Astrocyte of the cerebellum (primary cell): ENCODE measurements around the gene ANGPTL1.
A peak's percentile ranks its signal among the peaks of the same experiment; 100 is the strongest.
"Not testable (repeated sequence)": the region's sequence is repeated elsewhere in the genome, so short reads cannot be mapped to it uniquely, and the experiment has no call there.

Source experiments
- DNase-seq: peaks from one replicate; pipeline ENCODE4 v3.0.0-alpha.2; 2011; ENCODE audit warnings: low read depth
- H3K4me3 ChIP-seq: 2 replicates; pipeline ENCODE4 v1.5.1; 2011; ENCODE audit warnings: mild to moderate bottlenecking, low read depth, low read length, moderate library complexity
- in situ Hi-C: cut with HindIII; loops from 2 replicates; pipeline ENCODE4 v1.10.0; 2017; ENCODE audit warnings: low sequenced_read_pairs
- TF ChIP-seq, protein P1 (sequence below): IDR thresholded peaks from 2 replicates; pipeline ENCODE4 v1.5.1; 2012; ENCODE audit warnings: low read length, low read depth, moderate library complexity, mild to moderate bottlenecking; ENCODE audit errors: missing control alignments

ANGPTL1 gene

GRCh38 chr1:178862864-178863263 is 8.0 kb downstream of the ANGPTL1 start:
- TF ChIP-seq, protein P1, sequence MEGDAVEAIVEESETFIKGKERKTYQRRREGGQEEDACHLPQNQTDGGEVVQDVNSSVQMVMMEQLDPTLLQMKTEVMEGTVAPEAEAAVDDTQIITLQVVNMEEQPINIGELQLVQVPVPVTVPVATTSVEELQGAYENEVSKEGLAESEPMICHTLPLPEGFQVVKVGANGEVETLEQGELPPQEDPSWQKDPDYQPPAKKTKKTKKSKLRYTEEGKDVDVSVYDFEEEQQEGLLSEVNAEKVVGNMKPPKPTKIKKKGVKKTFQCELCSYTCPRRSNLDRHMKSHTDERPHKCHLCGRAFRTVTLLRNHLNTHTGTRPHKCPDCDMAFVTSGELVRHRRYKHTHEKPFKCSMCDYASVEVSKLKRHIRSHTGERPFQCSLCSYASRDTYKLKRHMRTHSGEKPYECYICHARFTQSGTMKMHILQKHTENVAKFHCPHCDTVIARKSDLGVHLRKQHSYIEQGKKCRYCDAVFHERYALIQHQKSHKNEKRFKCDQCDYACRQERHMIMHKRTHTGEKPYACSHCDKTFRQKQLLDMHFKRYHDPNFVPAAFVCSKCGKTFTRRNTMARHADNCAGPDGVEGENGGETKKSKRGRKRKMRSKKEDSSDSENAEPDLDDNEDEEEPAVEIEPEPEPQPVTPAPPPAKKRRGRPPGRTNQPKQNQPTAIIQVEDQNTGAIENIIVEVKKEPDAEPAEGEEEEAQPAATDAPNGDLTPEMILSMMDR: no peak
- no peak overlapping the region for H3K4me3 ChIP-seq
- in situ Hi-C loops: no loop called here
- DNase-seq: no peak

DNA sequence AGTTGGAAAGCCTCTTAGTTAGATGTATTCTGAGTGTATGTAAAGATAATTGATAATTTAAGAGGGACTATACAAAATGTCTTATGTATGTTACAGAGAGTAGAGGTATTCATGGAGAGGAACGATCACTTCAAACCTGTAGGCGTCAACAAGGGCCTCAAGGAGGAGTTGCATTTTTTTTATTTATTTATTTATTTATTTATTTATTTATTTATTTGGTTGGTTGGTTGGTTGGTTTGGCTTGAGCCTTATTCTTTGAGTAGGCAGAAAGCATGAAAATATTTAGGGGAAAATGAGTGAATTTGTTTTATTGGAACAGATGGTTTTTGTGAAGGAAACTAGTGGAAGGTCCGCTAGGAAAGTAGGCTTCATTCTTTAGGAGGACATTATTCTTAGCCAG is 8.5 kb downstream of the ANGPTL1 start:
- in situ Hi-C loops: no loop called here
- TF ChIP-seq, protein P1: no peak

DNA sequence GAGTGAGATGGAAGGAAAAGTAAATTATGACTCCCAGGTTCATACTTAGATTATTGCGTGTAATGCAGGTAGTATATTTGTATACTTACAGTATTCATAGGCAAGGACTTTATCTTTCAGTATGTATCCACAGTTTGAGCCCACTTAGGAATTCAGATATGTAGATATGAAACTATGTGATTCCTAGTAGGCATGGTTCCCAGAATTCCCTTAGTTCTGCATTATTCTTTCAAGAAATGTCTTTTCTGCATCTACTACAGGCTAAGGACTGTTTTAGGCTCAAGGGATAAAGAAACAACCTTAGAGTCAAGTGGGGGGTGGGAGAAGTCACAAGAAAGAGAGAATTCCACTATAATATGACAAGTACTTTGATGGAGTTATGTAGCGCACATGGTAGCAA is 13.8 kb downstream of the ANGPTL1 start:
- no peak overlapping the region for H3K4me3 ChIP-seq
- in situ Hi-C loops: no loop called here
- no peak for DNase-seq
- TF ChIP-seq, protein P1: no peak

More for the DNA sequence above, 8.5 kb downstream of the ANGPTL1 start:
- no peak overlapping the region for H3K4me3 ChIP-seq
- DNase-seq: no peak

DNA sequence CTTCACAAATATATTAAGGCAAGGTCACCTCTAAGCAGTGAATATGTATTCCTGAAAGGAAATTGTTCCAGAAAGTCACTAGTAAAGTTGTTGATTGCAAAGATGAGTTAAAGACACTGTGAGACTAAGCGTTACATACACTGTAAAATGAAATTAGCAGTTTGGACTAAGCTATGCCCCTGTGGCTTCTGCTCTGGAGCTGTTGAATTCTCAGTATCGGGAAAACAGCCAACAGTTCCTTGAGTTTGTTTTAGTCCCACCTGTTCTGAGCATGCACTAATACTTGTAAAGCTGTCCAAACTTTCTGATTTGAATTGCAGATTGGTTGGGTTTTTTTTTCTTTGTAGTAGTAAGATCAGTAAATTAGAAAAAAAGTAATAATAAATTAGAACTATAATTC is 21.0 kb downstream of the ANGPTL1 start:
- TF ChIP-seq, protein P1: no peak
- H3K4me3 ChIP-seq: no peak overlapping the region
- DNase-seq: peak; percentile 40
- in situ Hi-C loops: no loop called here

- DNase-seq, H3K4me3 ChIP-seq, in situ Hi-C loops: not testable (repeated sequence)
These were observed 23.0 kb downstream of the ANGPTL1 start for GRCh38 chr1:178847919-178848318.

DNA sequence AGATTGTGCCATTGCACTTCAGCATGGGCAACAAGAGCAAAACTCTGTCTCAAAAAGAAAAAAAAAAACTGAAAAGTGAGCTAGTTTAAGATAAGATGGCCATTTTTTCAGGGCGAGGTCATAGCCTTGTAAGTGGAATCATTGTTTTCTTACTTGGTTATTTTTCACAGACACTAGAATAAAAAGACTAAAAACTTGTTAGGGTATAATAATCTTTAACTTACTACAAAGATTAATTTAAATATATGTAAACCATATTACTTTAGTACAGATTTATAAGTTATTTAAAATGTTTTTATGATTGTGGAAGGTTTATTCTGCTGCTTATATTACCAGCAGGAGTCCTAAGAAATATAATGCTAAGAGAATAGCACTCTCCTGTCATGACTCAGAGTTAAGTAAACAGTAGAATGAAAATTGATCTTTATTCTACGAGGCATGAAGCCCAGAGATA is 23.5 kb downstream of the ANGPTL1 start:
- peak; percentile 42 for DNase-seq
- TF ChIP-seq, protein P1: no peak

DNA sequence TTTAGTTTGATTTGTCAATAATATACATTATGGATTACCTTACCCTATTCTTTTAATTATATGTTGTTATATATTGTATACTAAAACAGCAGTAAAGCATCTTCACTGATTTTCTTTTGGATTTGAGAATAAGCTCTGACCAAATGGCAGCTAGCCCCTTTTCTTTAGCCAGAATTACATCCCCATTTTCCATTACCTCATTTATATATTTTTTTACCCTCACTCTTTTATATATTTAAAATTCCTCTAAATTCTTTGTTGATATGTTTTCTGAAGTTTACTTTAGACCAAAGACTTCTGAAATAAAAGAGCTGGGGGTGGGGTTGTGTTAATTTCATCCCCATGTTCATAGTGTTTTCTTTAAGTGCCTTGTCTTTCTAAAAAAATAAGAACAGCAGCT is 24.6 kb downstream of the ANGPTL1 start:
- TF ChIP-seq, protein P1: no peak
- H3K4me3 ChIP-seq: no peak overlapping the region
- in situ Hi-C loops: no loop called here
- no peak for DNase-seq

More for the DNA sequence above, 23.5 kb downstream of the ANGPTL1 start:
- in situ Hi-C loops: no loop called here
- H3K4me3 ChIP-seq: no peak overlapping the region
